Ovary (tissue), 9 donors: ENCODE results near the gene ADAM33. TPM values are rescaled to one million over a fixed set of nuclear protein-coding genes. Genes with fewer than 3 reads are reported as not detected.

ENCODE experiments used
- DNase-seq, 5 donors: peaks; one replicate each; pipeline ENCODE4 v3.0.0-alpha.2; 2019 to 2020
- H3K27ac ChIP-seq, 2 donors: fragments of 200-600 bp; one replicate each; pipeline versions ENCODE4 v1.5.1 to v1.8.0; 2019 to 2022
- H3K27me3 ChIP-seq: fragments of 200-600 bp; one replicate; pipeline ENCODE4 v1.8.0; 2022
- H3K36me3 ChIP-seq: fragments of 200-600 bp; sonication (generic); one replicate; pipeline ENCODE4 v1.5.1; 2019
- H3K4me1 ChIP-seq: one replicate; pipeline ENCODE4 v1.8.1; 2013; ENCODE audit warnings: mild to moderate bottlenecking, moderate library complexity; ENCODE audit not compliant: insufficient read depth
- H3K4me3 ChIP-seq: fragments of 200-600 bp; sonication (generic); one replicate; pipeline ENCODE4 v1.5.1; 2017
- H3K9me3 ChIP-seq, 2 donors: fragments of 200-600 bp in 1 of 2; sonication (generic) in 1 of 2; one replicate each; pipeline versions ENCODE4 v1.5.1 to v1.8.1; 2013 to 2019; ENCODE audit warnings: mild to moderate bottlenecking in 1 of 2, moderate library complexity in 1 of 2
- EP300 ChIP-seq: sonication (generic); formaldehyde crosslinking; IDR thresholded peaks from one replicate; pipeline ENCODE4 v1.6.1; 2017; ENCODE audit warnings: antibody characterized with exemption
- POLR2A ChIP-seq: fragments of 450-650 bp; IDR thresholded peaks from one replicate; pipeline ENCODE4 v1.6.1; 2017; ENCODE audit warnings: antibody characterized with exemption, mild to moderate bottlenecking, moderate library complexity
- WGBS, 3 donors: extraction: QIAGEN DNeasy Blood & Tissue Kit in 1 of 3; methylation state at CpG; one replicate each; pipeline versions ENCODE4 v1.1.5 to v1.1.7; 2013 to 2017; 5-methylcytosine and 5-hydroxymethylcytosine counted together
- intact Hi-C, 4 donors: fragments of 100-400 bp; cut with DNase I; formaldehyde crosslinking; loops; one replicate each; pipeline versions ENCODE4 v1.11.0 to v1.15.1; 2022 to 2023
- polyA plus RNA-seq, 2 donors: library from polyadenylated mRNA; stranded (reverse); fragments of 200-250 nt in 1 of 2; fragments of 350-450 nt in 1 of 2; fragmentation: Illumina TruSeq in 1 of 2; extraction: RNeasy Lipid Tissue Mini Kit (QIAGEN cat#74804) in 1 of 2; gene quantifications; one replicate each; pipeline ENCODE4 v1.2.3, GENCODE V29; 2013 to 2014
- total RNA-seq, 7 donors: library from RNA; depleted of rRNA in 2 of 7; stranded (reverse); fragments of >200 nt in 2 of 7; fragmentation: NEBNext Ultra II Directional in 3 of 7; extraction: Animal tissue kit (Norgen Biotek cat#: 25700) in 3 of 7; gene quantifications; one replicate each; pipeline versions ENCODE4 v1.1.0 to v1.2.4, GENCODE V29; 2016 to 2023
- TF ChIP-seq, protein P1 (sequence below), 3 donors: fragments of 450-650 bp in 2 of 3; fragments of 200-600 bp in 1 of 3; IDR thresholded peaks; one replicate each; pipeline versions ENCODE4 v1.5.1 to v1.8.0; 2016 to 2022; ENCODE audit warnings: antibody characterized with exemption in 3 of 3, mild to moderate bottlenecking in 1 of 3
- donor health status: DM: no; HTN: no; CAD: no; lungs with moderate emphysema.
- donor health status: DM: no; HTN: no; CAD: no.
- donor health status: Bipolar disorder and iron deficiency.
- donor health status: DM: yes; HTN: yes; CAD: no.
- donor health status: DM: no; HTN: no; CAD: no.
- donor health status: DM: yes; HTN: yes; CAD: no.

Gene ADAM33
- total and polyA plus RNA-seq, 9 donors: 12.4 to 68.1 (median 26.1) TPM

DNA sequence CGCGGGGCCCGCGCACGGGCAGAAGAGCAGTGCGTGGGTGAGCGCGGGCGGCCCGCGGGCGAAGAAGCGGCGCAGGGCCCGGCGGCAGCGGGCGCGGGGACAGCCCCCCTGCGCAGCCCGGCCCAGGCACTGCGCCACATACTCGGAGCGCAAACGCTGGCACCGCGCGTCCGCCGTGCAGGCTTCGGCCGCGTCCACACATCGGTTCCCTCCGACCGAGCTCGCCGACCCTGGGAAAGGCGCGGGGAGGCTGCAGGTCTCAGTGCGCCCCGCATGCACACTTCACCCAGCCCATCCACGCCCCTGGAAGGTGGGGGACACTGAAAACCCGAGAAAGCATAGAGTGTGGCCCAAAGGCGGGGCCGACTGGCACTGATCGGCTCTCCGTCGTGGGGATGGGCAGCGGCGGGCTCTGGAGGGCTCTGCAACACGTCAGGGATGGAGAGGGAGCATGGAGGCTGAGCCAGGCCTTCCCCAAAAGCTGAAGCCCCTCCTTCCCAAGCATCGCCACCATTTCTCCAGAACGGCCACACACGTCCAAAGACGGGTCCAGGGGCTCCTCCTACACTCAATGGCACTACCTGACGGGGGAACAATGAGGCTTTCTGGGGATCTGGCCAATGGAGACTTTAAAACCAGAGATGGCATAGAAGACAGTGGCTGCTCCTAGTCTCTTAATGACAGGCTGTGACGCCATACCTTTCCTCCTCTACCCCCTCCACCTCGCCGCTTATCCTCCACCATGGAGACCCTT is 20.6 kb downstream of the ADAM33 start:
- Histone ChIP-seq H3K36me3 (no peaks in the 10 kb centered on the region), H3K27me3 (no peaks in the 10 kb centered on the region), H3K4me1 (no peaks in the 10 kb centered on the region), H3K27ac (no peak overlapping the region), H3K9me3 (no peaks in the 10 kb centered on the region), H3K4me3 (no peak overlapping the region)
- TF ChIP-seq, protein P1, sequence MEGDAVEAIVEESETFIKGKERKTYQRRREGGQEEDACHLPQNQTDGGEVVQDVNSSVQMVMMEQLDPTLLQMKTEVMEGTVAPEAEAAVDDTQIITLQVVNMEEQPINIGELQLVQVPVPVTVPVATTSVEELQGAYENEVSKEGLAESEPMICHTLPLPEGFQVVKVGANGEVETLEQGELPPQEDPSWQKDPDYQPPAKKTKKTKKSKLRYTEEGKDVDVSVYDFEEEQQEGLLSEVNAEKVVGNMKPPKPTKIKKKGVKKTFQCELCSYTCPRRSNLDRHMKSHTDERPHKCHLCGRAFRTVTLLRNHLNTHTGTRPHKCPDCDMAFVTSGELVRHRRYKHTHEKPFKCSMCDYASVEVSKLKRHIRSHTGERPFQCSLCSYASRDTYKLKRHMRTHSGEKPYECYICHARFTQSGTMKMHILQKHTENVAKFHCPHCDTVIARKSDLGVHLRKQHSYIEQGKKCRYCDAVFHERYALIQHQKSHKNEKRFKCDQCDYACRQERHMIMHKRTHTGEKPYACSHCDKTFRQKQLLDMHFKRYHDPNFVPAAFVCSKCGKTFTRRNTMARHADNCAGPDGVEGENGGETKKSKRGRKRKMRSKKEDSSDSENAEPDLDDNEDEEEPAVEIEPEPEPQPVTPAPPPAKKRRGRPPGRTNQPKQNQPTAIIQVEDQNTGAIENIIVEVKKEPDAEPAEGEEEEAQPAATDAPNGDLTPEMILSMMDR (IDR thresholded peaks at IDR 0.05): no peak
- TF ChIP-seq POLR2A: no peak
- 12 to 46% (median 16%) methylated on average over 21 to 60 of the region's 60 CpGs for WGBS, 3 donors
- DNase-seq: peak in 1 of 5 donors; percentile 13
- intact Hi-C loops: no loop called here

DNA sequence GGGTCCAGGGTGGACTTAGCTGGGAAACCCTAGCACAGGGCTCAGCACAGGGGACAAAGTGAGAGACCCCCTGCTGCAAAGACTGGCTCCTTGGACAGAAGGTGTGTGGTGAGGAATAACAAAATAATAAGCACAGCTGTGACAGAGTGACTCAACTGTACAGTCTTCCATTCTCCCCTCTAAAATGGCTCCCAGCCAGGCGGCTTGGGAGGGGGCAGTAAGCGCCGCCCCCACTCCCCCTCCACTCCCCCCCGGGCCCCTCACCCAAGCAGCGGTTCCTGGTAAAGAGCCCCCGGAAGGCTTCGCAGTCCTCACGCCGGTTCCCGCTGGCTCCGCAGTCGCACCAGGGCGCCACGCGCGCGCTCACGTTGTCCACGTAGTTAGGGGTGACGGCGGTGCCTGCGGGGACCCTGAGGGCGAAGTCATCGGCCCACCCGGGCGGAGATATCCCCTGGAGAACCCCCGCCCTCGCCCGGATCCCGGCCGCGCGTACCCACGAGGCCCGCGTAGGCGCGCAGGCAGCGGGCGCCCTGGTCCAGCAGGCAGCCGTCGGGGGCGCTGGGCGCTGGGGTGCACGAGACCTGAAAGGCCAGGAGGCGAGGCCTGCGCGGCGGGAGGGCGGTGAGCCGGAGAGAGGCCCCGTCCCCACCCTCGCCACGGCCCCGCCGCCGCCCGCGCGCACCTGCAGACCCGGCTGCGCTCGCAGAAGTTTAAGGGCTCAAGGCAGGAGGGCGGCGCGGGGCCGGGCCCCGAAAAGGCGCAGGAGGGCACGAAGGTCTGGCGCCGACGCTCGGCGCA is 21.3 kb downstream of the ADAM33 start:
- intact Hi-C loops: no loop called here

DNA sequence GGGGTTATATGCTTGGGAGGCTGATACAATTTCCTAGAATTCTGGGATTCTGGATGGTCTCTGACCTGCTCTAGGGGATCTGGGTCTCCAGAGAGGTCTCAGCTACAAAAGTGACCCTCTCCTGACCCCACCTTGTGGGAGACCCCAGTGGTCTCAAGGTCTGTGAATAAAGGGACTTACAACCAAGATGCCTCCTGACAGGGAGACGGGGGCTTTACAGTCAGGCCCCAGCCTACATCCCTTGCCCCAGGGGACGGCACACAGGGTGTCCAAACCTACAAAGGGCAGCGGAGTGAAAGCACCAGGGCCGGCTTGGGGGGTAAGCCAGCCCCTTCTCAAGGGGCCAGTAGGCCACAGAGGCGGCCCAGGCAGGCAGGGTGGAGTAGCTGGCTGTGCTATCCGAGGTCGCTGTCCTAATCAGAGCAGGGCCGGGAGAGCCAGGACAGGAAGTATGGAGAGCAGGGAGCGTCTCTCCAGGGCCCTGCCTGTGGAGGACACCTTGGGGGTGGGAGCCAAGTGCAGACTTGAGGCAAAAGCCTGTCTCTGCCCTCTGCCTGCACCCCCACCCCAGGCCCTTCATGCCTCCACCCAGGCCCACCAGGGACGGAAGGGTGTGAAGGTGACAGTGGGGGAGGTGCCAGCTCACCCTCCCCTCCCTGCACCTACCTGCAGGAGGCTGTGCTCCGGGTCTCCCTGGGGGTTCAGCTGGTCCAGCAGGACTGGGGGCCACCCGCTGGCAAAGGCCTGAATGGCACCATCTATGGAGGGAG is 22.1 kb downstream of the ADAM33 start:
- intact Hi-C loops: no loop called here
- no peaks in the 10 kb centered on the region for H3K27me3 ChIP-seq
- no peaks in the 10 kb centered on the region for H3K36me3 ChIP-seq
- no peak overlapping the region for H3K4me3 ChIP-seq
- H3K9me3 ChIP-seq: no peaks in the 10 kb centered on the region
- H3K27ac ChIP-seq: no peak overlapping the region
- peak in 1 of 5 donors; percentile 24 for DNase-seq
- TF ChIP-seq POLR2A (no peak), EP300 (no peak)
- TF ChIP-seq, protein P1 (IDR thresholded peaks at IDR 0.05): no peak
- no peaks in the 10 kb centered on the region for H3K4me1 ChIP-seq
- WGBS, 3 donors: 65 to 76% (median 70%) methylated on average over 8 to 12 of the region's 12 CpGs

More for the DNA sequence above, 21.3 kb downstream of the ADAM33 start:
- no peak for TF ChIP-seq EP300
- TF ChIP-seq POLR2A: no peak
- TF ChIP-seq, protein P1 (IDR thresholded peaks at IDR 0.05): no peak
- no peaks in the 10 kb centered on the region for H3K4me1 ChIP-seq
- H3K4me3 ChIP-seq: no peak overlapping the region
- DNase-seq: peak in 2 of 5 donors; percentile 1 to 30
- no peaks in the 10 kb centered on the region for H3K27me3 ChIP-seq
- H3K27ac ChIP-seq: no peak overlapping the region
- WGBS, 3 donors: 2% methylated on average over 15 to 75 of the region's 75 CpGs
- H3K36me3 ChIP-seq: no peaks in the 10 kb centered on the region
- H3K9me3 ChIP-seq: no peaks in the 10 kb centered on the region

DNA sequence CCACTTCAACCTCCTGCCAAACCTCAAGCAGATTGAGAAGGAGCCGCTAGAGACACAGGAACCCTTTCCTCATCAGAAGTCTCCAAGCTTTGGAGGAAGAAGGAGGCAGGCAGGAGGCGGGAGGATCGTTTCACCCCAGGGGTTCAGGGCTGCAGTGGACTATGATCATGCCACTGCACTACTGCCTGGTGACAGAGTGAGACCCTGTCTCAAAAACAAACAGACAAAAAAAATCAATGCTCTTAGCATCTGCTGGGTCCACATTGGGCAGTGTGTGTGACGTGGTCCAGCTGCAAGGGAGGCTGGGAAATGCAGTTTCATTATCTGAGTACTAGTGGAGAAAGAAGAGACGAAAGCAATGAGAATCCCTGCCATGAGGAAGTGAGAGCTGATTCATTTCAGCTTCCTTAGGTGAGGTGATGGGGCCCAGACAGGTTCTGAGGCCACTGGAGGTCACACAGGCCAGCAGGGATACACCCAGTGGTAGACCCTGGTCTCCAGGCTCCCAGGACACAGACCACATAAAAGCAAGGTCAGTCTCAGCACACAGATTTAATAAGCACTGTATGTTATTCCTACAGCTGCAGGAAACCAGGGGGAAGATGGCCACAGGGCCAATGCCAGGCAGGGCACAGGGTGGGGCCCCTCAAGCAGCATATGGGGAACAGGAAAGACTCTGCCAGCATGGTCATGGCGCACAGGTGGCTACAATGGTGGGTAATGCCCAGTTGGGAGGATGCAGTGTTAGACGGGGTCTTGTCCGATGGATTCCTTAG is 22.9 kb downstream of the ADAM33 start:
- Histone ChIP-seq H3K4me3 (no peak overlapping the region), H3K27ac (no peak overlapping the region), H3K4me1 (no peaks in the 10 kb centered on the region), H3K27me3 (no peaks in the 10 kb centered on the region), H3K9me3 (no peaks in the 10 kb centered on the region), H3K36me3 (no peaks in the 10 kb centered on the region)
- TF ChIP-seq POLR2A (no peak), EP300 (no peak)
- TF ChIP-seq, protein P1 (IDR thresholded peaks at IDR 0.05): no peak
- no peak for DNase-seq
- 54 to 61% (median 58%) methylated on average over 8 of the region's 8 CpGs for WGBS, 3 donors
- intact Hi-C loops: no loop called here
